ENCODE measurements around the gene LOXL1.
"Not testable (repeated sequence)": the region's sequence is repeated elsewhere in the genome, so short reads cannot be mapped to it uniquely, and the experiment has no call there.

LOXL1 gene

DNA sequence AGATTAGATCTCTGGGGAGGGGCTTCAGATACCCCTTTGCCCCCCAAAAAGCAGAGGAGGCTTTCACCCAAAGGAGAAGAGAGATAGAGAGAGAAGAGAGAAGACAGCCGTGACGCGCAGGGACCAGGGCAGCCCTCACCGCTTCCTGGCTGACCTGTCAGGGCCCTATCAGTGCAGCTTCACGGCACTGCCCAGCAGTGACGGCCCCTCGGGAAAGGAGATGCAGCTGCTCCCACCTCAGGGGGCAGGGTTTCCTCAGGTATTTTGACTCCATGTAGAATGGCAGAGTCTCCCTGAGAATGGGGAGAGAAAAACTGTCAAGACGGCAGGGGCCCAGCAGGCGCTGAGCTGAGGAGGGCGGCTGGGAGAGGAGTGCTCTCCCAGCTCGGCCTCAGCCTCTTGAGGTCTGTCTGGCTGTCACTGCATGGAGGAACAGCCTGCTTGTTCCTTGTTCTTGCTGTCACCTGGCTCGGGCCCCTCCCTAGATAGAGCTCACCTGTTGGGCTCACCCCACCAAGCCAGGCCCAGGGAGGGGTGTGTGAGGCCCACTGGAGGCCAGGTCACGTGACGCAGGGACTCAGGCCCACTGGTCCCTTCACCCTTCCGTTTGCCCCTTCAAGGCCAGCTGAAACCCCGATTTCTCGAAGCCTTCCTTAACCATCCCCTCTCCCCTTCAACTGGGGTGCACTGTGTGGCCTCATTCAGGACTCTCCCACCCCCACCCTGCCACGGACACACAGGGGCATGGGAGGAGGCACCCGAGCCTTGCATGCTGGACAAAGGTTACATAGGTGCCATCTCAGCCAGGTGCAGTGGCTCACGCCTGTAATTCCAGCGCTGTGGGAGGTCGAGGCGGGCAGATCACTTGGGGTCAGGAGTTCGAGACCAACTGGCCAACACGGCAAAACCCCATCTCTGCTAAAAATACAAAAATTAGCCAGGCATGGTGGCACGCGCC is 28.2 kb downstream of the LOXL1 start:
- DNase-seq (ENCODE audit: low spot score) = no peak

DNA sequence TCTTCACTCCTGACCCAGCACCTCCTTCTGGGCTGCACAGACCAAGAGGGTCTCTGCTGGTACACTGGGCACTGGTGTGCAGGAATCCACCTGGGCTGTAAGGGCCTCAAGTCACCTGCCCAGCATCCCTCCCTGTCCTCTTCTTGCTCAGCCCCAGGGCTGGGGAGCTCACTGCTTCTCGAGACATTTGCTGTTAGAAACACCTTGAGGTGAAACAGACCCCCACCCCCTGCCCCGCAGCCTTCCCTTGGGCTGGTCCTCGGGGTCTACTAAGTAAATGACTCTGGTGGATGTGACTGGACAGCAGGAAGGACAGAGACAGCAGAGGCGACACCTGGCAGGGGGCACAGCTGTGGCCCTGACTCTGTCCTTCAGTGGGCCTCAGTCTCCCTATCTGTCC is 29.1 kb downstream of the LOXL1 start:
- DNase-seq (ENCODE audit: low spot score) = no peak

DNA sequence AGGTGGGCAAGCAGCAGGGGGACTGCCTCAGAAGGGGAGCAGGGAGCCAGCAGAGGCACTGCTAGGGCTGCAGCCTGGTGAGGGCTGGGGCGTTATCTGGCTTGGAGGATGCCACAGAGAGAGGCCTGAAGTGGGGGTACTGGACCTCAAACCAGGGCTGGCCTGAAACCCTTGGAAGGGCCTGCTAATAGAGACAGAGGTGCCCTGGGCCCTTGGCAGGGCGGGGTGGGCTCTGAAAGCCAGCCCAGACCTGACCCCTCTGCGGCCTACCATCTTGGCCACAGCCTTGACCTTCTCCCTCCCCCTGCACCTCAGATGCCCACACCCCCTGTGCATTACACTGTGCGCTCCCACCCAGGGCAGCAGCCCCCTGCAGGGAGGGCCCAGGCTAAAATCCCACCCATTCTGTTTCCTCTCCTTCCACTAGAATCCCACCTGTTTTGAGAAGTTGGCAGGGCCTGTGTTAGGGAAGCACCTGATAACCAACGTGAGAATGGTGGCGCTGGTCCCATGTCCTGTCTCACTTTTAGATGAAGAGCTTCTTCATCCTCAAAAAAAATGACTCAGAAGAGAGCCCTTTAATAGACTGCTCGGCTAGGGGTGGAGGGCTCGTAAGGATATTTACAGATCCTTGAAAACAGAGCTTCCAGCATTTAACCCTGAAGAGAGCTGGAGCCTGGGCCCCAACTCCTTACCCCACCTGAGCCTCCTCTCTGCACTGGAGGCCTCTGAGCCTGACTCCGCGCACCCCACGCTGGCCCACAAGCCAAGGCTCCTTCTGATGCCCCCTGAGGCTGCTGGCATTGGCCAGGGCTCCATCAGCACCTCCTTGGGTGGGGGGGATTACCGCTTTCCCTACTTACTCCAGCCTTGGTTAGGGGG is 29.8 kb downstream of the LOXL1 start:
- no peak for DNase-seq (ENCODE audit: low spot score)

DNA sequence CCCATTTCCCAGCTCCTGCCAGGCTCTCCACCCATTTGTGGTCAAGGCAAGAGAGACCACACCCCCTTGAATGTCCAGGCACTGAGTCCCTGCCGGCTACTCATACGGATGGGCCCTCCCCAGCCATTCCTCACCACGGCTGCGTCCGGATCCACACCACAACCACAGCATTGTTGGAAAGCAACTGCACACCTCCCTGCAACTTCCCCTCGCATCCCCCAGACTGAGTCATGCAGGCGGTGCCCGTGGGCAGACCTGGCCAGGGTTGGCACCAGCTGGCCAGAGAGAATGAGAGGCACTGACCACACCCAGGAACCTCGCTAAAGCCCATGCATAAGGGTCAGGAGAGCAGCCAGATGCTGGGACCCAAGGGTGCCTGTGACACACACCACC is 30.5 kb downstream of the LOXL1 start:
- DNase-seq (ENCODE audit: low spot score) = no peak

DNA sequence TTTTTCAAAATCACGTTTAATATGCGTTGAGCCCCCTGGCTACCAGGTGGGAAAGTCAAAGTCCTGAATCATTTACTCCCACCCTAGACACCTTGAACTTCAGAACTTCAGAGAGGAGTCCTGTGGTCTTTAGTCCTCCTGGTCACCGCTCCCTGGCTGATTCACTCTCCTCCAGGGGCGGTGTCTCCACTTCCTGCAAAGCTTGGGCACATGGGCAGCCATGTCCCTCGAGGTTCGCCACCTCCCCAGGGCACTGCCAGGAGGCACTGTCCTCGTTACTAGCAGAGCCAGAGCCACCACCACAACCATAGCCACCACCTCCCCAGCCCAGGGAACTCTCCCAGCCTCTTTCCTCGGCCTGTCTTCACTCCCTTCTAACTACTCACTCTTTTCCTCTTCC is 31.0 kb downstream of the LOXL1 start:
- no peak for DNase-seq (ENCODE audit: low spot score)

DNA sequence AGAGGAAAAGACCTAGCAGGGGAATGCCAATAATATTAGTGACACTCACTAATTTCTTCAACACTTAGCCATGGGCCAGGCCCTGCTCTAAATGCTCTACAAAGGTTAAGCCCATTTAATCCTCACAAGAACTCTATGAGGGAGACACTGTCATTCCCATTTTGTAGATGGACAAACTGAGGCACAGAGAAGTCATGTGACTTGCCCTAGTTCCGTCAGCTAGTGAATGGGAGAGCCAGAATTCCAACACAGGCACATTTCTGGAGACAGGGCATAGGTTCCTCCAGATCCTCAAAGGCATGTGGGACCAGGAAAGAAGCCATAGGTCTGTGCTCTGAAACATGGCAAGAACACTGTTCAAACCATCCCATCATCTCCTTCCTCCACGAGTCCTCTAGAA is 31.5 kb downstream of the LOXL1 start:
- no peak for DNase-seq (ENCODE audit: low spot score)

DNA sequence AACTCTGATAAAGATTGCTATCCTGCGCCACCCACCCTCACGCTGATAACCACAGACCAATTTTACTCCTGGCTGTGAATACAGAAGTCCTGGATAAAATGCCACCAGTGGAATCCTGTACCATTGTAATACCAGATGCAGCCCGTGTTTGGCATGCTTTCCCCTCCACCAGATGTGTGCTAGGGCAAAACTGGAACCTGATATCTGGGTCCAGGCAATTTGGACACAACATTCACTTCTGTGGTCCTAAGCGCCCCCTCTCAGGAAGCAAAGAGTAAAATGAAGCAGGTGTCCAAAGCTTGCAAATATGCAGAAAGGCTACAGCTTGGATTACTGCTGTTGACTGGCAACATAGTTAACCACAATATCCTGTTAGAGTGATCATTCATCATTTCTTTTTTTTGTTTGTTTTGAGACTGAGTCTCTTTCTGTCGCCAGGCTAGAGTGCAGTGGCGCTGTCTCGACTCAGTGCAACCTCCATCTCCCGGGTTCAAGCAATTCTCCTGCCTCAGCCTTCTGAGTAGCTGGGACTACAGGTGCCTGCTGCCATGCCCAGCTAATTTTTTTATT is 32.8 kb downstream of the LOXL1 start:
- peak; percentile 50 for DNase-seq (ENCODE audit: low spot score)

DNA sequence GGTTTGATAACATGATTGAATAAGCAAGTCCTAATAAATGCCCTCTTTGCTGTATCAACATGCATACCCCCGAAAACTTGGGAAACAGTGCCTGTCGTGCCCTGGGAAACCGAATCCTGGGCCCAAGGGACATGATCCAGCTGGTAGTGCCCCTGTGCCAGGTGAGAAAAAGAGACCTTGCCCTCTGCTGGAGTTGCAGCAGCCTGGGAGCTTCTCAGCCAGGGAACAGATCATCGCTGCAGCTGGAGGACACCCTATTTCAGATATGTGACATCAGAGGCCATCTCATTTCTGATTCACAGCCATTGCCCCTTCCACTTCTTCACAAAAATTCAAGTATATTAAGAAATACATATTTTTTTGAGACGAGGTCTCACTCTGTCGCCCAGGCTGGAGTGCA is 33.5 kb downstream of the LOXL1 start:
- DNase-seq (ENCODE audit: low spot score) = no peak

DNA sequence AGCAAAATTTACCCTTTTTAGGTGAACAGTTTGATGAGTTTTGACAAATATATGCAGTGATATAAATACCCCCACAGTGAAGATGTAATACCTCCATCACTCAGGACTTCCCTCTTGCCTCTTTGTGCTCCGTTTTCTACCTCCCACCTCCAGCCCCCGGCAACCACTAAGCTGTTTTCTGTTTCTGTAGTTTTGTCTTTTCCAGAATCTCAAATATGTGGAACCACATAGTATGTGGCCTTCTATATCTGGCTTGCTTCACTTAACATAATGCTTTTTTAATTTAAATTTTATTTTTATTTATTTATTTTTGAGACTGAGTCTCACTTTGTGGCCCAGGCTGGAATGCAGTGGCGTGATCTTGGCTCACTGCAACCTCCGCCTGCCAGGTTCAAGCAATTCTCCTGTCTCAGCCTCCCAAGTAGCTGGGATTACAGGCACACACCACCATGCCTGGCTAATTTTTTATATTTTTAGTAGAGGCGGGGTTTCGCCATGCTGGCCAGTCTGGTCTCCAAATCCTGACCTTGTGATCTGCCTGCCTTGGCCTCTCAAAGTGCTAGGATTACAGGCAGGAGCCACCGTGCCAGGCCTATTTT is 34.3 kb downstream of the LOXL1 start:
- not testable (repeated sequence) for DNase-seq (ENCODE audit: low spot score)

DNA sequence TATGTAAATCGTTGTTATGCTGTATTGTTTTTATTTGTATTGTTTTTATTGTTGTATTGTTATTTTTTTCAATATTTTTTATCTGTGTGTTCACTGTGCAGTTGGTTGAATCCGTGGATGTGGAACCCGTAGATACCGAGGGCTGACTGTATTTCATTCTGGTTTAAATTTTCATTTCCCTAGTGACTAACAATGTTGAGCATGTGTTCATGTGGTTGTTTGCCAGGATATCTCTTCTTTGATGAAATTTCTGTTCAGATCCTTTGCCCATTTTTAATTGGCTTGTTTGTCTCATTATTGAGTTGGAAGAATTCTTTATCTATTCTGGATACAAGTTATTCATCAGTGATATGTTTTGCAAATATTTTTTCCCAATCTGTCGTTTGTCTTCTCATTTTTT is 36.2 kb downstream of the LOXL1 start:
- DNase-seq (ENCODE audit: low spot score) = no peak

DNA sequence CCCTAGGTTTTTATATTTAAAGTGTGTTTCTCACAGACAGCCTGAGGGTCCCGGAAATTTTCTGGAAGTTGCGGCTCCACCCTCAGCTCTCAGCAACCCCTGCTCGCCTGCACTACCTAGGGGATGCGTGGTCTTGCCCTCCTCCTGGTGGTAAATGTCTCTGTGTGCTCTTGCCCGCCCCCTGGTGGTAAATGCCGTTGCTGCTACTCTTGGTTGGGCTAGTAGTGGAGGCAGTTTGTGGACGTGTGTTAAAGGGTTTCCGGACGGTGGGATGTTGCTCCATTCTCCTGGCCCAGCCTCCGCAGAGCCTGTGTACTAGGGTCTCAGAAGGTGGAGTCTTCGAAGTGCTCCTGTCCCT is 38.5 kb downstream of the LOXL1 start:
- DNase-seq (ENCODE audit: low spot score) = peak; percentile 90

DNA sequence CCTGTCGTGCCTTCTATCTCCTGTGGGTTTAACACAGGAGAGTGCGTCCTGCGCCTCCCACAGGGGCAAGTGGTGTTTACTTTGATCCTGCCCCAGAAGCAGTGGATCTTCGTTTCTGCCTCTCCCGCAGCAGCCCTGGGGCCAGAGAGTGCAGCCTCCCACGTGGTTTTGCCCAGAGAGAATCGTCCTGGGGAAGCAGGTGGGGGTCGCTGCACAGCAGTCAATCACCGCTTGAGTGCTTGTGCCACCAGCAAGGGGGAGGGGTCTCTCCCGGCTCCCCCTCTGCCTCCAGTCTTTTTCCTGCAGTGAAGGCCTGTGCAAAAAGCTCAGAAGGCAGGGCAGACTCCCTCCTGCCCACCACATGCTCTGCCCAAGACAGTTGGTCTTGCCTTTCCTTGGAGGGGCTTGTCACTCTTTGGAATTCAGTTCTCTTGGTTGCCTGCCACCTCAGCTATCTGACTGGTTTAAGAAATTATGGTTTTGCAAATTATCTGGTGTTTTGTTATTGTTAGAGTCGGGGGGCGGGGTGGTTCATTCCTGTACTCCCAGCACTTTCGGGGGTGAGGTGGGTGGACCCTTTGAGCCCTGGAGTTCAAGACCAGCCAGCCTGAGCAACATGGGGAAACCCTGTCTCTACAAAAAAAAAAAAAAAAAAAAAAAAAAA is 39.0 kb downstream of the LOXL1 start:
- DNase-seq (ENCODE audit: low spot score) = no peak

DNA sequence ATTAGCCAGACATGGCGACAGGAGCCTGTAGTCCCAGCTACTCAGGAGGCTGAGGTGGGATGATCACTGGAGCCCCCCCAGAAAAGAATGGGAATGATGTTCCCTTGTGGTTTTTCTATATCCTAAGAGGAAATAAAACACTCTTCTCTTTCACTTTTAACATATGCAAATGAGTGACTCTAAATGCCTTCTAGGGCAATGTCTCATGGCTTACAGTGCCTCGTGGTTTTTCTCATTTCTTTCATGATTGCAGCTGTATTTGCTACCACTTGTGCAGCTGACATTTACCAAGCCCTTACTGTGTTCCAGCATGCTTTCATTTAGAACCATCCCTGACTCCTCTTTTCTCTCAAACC is 39.5 kb downstream of the LOXL1 start:
- no peak for DNase-seq (ENCODE audit: low spot score)

DNA sequence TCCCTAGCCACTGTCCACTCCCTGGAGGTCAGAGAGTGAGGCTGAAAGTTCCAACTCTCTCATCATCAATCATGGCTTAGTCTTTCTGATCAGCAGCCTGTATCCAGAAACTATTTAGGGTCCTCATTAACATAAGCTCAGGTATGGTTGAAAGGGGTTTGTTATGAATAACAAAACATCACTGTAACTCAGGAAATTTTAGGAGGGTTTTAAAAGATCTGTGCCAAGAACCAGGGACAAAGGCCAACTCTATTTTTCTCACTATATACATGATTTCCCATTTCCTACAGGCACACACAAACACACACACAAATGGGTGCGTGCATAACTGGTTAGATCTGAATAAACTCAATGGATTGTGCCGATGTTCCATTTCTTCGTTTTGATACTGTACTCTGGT is 42.2 kb downstream of the LOXL1 start:
- DNase-seq (ENCODE audit: low spot score) = no peak

DNA sequence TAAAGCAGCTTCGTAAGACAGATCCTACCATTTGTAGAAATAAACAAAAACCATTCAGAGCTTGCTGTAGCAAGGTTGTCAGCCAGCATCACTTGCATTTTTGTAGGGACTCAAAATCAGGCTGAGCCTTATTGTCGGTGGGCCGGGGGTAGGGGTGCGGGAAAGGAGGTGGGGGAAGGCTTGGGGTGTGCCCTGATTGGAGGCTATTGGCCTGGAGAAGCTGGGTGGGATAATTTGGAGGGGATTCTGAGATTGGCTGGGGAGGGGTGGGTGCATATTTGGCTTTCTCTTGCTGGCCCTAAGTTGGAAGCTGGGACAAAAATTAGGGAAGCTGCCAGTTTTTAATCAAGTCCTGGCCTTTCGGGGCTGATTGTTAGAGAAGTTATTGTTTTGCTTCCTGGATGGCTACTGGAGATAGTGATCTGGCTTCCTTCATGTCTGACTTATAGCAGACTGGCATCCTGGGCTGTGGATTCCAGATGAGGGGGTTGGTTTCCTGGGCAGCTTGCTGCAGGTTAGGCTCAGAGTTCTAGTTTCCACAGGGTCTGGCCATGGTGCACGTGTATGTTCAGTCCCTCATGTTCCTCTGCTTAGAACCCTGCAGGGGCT is 43.0 kb downstream of the LOXL1 start:
- no peak for DNase-seq (ENCODE audit: low spot score)

DNA sequence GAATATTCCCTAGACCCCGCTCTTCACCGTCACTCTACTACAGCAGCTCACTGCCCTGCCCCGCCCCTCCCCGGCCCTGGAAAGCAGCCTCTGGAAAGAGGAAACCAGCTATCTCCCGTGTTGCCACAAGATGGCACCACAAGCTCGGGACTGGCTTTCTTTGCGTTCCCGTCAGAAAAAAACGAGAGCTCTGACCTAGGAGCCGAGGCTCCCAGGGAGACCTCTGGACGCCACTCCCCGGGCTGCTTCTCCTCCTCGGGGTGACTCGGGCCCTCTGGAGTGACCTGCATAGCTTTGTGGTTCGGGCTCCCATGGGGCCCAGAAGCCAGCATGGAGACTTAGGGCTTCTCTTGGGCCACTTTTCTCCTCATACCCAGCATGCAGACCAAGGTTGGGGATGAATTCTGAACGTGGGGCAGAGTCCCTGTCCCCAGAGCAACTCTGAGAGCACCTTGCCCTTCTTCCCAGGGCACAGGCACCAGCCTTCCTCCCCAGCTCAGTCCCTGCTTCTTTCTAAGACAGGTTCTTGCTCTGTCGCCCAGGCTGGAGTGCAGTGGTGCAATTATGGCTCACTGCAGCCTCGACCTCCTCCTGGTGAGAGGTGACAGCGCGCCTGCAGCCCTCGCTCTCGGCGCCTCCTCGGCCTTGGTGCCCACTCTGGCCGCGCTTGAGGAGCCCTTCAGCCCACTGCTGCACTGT is 46.9 kb downstream of the LOXL1 start:
- peak; percentile 89 for DNase-seq (ENCODE audit: low spot score)

DNA sequence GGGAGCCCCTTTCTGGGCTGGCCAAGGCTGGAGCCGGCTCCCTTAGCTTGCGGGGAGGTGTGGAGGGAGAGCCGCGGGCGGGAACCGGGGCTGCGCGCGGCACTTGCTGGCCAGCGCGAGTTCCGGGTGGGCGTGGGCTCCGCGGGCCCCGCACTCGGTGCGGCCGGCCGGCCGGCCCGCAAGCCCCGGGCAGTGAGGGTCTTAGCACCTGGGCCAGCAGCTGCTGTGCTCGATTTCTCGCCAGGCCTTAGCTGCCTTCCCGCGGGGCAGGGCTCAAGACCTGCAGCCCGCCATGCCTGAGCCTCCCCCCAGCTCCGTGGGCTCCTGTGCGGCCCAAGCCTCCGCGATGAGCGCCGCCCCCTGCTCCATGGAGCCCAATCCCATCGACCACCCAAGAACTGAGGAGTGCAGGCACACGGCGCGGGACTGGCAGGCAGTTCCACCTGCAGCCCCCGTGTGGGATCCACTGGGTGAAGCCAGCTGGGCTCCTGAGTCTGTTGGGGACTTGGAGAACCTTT is 47.5 kb downstream of the LOXL1 start:
- not testable (repeated sequence) for DNase-seq (ENCODE audit: low spot score)

DNA sequence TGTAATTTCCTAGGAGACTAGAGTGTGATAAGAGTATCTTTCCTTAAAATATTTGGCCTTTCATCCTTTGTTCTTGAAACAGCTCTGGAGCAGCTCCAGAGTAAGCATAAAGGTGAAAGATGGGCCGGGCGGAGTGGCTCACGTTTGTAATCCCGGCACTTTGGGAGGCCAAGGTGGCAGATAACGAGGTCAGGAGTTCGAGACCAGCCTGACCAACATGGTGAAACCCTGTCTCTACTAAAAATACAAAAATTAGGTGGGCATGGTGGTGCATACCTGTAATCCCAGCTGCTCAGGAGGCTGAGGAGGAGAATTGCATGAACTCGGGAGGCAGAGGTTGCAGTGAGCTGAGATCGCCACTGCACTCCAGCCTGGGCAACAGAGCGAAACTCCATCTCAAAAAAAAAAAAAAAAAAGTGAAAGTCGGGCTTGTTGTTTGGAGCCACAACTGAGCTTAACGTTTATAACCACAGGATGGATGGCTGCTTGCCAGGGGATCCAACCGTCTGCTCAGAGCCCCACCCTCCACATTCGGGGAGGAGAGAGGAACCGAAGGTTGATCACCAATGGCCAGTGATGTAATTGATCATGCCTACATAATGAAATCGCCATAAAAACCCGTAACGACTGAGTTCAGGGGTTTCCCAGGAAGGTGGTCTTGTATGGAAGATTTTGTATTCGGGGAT is 49.3 kb downstream of the LOXL1 start:
- DNase-seq (ENCODE audit: low spot score) = not testable (repeated sequence)

DNA sequence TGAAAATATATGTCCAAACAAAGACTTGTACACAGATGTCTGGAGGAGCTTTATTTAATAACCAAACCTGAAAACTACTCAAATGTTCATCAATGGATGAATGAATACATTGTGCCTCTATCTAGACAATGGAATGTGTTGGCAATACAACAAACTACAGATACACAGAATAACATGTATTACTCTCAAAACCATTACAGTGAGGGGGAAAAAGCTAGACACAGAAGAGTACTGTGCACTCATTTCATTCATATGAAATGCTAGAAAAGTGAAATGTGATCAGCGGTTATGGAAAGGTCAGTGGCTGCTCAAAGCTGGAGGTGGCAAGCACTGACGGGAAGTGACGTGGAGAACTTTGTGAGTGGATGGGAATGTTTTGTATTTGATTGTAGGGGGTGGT is 52.6 kb downstream of the LOXL1 start:
- no peak for DNase-seq (ENCODE audit: low spot score)

DNA sequence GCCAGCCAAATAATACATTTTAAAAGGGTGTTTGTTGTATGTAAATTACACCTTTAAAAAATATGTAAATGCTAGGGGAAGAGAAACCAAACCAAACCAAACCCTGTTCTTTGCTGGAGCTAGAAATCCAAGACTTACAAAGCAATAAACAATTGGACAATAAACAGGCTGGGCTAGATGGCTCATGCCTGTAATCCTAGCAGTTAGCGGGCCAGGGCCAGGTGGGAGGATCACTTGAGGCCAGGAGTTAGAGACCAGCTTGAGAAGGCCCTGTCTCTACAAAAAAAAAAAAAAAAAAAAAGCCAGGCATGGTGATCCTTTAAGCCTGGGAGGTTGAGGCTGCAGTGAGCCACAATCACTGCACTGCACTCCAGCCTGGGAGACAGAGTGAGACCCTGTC is 53.4 kb downstream of the LOXL1 start:
- DNase-seq (ENCODE audit: low spot score) = no peak
